ENCODE results near the gene SNX9. TPM values are rescaled to one million over a fixed set of nuclear protein-coding genes. Genes with fewer than 3 reads are reported as not detected.

Gene SNX9
- total and polyA plus RNA-seq, 10 of the 15 experiments (the other 5 are each of a cell fraction or from before 2014, with no cell fraction given): 0.03 to 2.0 (median 0.37) TPM

GRCh38 chr6:157907651-157908050 is 84.6 kb downstream of the SNX9 start:
- Histone ChIP-seq H3K9ac (ENCODE audit: control insufficient read depth, insufficient read depth, low read length) (no peak overlapping the region), H3K36me3 (ENCODE audit: control insufficient read depth in 2 of 2, insufficient read depth in 2 of 2, low read length in 1 of 2) (no peaks in the 10 kb centered on the region; a peak in 1 of 4 replicates), H3K4me2 (ENCODE audit: control insufficient read depth, insufficient read depth) (no peak overlapping the region), H3K4me1 (ENCODE audit: control insufficient read depth, insufficient read depth, low read length) (peaks cover 17% of the 10 kb centered on the region), H3K4me3 (no peak overlapping the region), H3K9me3 (replicated peaks; ENCODE audit: control insufficient read depth, insufficient read depth, low read length) (no peaks in the 10 kb centered on the region; the same call in 2 of the 3 replicates), H3K27ac (ENCODE audit: control insufficient read depth, insufficient read depth) (no peak overlapping the region), H2AFZ (ENCODE audit: control insufficient read depth, low read depth, low read length) (no peak overlapping the region), H3K79me2 (ENCODE audit: control insufficient read depth, insufficient read depth, low read length) (no peaks in the 10 kb centered on the region), H3K27me3 (replicated peaks in 1 of 2; ENCODE audit: control insufficient read depth in 2 of 2, insufficient read depth in 2 of 2, low read length in 1 of 2) (no peaks in the 10 kb centered on the region), H4K20me1 (ENCODE audit: control insufficient read depth, insufficient read depth) (no peaks in the 10 kb centered on the region)
- intact Hi-C loops (cut with micrococcal nuclease; ENCODE audit: unreplicated experiment) (loop anchor here (10.0 kb wide), 1 partner anchor 167 kb away; no protein-coding TSS in a partner anchor), in situ Hi-C loops (cut with MboI) (no loop called here)
- BruUV-seq (replicated peaks): no TSS peak
- ATAC-seq (no peak), FAIRE-seq (no peak), DNase-seq (ENCODE audit: low read depth, low spot score) (no peak)
- TF ChIP-seq SREBF2 (IDR thresholded peaks at IDR 0.05; ENCODE audit: low read length): no peak
- TF ChIP-seq MYC (IDR thresholded peaks at IDR 0.05; ENCODE audit: insufficient read depth, insufficient read length, insufficient replicate concordance, low read length, severe bottlenecking): no peak
- no peak for TF ChIP-seq BMI1 (IDR thresholded peaks at IDR 0.05; ENCODE audit: borderline replicate concordance)
- TF ChIP-seq, protein P1, sequence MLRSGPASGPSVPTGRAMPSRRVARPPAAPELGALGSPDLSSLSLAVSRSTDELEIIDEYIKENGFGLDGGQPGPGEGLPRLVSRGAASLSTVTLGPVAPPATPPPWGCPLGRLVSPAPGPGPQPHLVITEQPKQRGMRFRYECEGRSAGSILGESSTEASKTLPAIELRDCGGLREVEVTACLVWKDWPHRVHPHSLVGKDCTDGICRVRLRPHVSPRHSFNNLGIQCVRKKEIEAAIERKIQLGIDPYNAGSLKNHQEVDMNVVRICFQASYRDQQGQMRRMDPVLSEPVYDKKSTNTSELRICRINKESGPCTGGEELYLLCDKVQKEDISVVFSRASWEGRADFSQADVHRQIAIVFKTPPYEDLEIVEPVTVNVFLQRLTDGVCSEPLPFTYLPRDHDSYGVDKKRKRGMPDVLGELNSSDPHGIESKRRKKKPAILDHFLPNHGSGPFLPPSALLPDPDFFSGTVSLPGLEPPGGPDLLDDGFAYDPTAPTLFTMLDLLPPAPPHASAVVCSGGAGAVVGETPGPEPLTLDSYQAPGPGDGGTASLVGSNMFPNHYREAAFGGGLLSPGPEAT (IDR thresholded peaks at IDR 0.05; ENCODE audit: low read depth): no peak
- TF ChIP-seq CEBPB (IDR thresholded peaks at IDR 0.05; ENCODE audit: borderline replicate concordance in 1 of 2, low read depth in 2 of 2, low read length in 2 of 2): no peak
- TF ChIP-seq SUPT20H (IDR thresholded peaks at IDR 0.05; ENCODE audit: borderline replicate concordance, control insufficient read depth, low read depth, low read length): no peak
- TF ChIP-seq NFIC (IDR thresholded peaks at IDR 0.05; ENCODE audit: low read depth, low read length): no peak
- TF ChIP-seq JUNB (IDR thresholded peaks at IDR 0.05): no peak
- TF ChIP-seq ATF7 (IDR thresholded peaks at IDR 0.05; ENCODE audit: low read depth): no peak
- no peak for TF ChIP-seq PAX8 (IDR thresholded peaks at IDR 0.05)
- no peak for TF ChIP-seq SREBF1 (IDR thresholded peaks at IDR 0.05; ENCODE audit: low read length)
- POLR2A ChIA-PET: no interaction called here
- SMC1A ChIA-PET (ENCODE audit: uncharacterized antibody, unreplicated experiment): interaction anchor here (1.3 to 2.7 kb wide), 3 partner anchors 13 to 593 kb away, joined by 3 to 16 read pairs (median 3); no protein-coding TSS in a partner anchor
- RAD21 ChIA-PET (ENCODE audit: unreplicated experiment): interaction anchor here (1.1 kb wide), 1 partner anchor 15 kb away, joined by 4 read pairs; no protein-coding TSS in a partner anchor
- CTCF ChIA-PET: interaction anchor here (2.0 kb wide), 1 partner anchor 152 kb away, joined by 5 read pairs; no protein-coding TSS in a partner anchor
- WGBS (ENCODE audit: insufficient coverage, insufficient replicate concordance, low lambda C conversion rate, missing lambda C conversion rate): 95% methylated on average over 7 of the region's 7 CpGs
